Tibial artery (tissue), 4 donors: ENCODE results near the gene EXOC3L2.

ENCODE experiments used
- DNase-seq, 2 donors: peaks; one replicate each; pipeline ENCODE4 v3.0.0-alpha.2; 2019
- H3K27ac ChIP-seq, 2 donors: fragments of 200-600 bp; sonication (generic) in 1 of 2; 1 replicate in 1 of 2; 2 replicates in 1 of 2; pipeline ENCODE4 v1.5.1; 2018 to 2019; ENCODE audit warnings: mild to moderate bottlenecking in 1 of 2
- H3K27me3 ChIP-seq, 2 donors: fragments of 200-600 bp; sonication (generic) in 1 of 2; one replicate each; pipeline versions ENCODE4 v1.5.1 to v1.6.0; 2016 to 2019
- H3K36me3 ChIP-seq, 3 donors: fragments of 200-600 bp; sonication (generic) in 2 of 3; one replicate each; pipeline ENCODE4 v1.5.1; 2016 to 2019; ENCODE audit warnings: mild to moderate bottlenecking in 2 of 3
- H3K4me1 ChIP-seq, 4 donors: fragments of 200-600 bp; sonication (generic) in 2 of 4; 1 replicate in 3 of 4; 2 replicates in 1 of 4; pipeline ENCODE4 v1.5.1; 2016 to 2019
- H3K4me3 ChIP-seq, 2 donors: fragments of 200-600 bp; sonication (generic) in 1 of 2; 1 replicate in 1 of 2; 2 replicates in 1 of 2; pipeline ENCODE4 v1.5.1; 2018 to 2019; ENCODE audit warnings: mild to moderate bottlenecking in 2 of 2
- H3K9me3 ChIP-seq, 3 donors: fragments of 200-600 bp; sonication (generic) in 1 of 3; one replicate each; pipeline ENCODE4 v1.5.1; 2016 to 2019
- CTCF ChIP-seq, 2 experiments: fragments of 200-600 bp in 1 of 2; fragments of 450-650 bp in 1 of 2; IDR thresholded peaks; one replicate each; pipeline ENCODE4 v1.5.1; 2017 to 2019; ENCODE audit warnings: antibody characterized with exemption in 2 of 2, mild to moderate bottlenecking in 1 of 2, moderate library complexity in 1 of 2
- intact Hi-C: fragments of 100-400 bp; cut with DNase I; formaldehyde crosslinking; loops from one replicate; pipeline ENCODE4 v1.15.0; 2023; ENCODE audit warnings: low total_unique reads

The EXOC3L2 gene

DNA sequence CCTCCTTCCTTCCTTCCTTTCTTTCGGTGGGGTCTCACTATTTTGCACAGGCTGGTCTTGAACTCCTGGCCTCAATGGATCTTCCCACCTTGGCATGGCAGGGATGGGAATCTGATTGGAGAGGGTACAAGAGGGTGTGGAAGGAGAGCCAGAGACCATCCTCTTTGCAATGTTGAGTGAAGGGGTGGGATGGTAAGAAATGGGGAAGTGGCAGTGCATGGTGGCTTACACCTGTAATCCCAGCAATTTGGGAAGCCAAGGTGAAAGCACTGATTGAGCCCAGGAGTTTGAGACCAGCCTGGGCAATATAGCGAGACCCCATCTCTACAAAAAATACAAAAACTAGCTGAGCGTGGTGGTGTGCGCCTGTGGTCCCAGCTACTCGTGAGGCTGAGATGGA, 61.1 kb downstream of the EXOC3L2 start:
- DNase-seq, result no peak
- TF ChIP-seq CTCF (IDR thresholded peaks at IDR 0.05), result no peak
- intact Hi-C loops, result no loop called here
- Histone ChIP-seq H3K27ac (no peak overlapping the region), H3K9me3 (no peaks in the 10 kb centered on the region), H3K4me3 (no peak overlapping the region), H3K4me1 (peaks cover 0 to 26% (median 21%) of the 10 kb centered on the region in 4 donors), H3K27me3 (no peaks in the 10 kb centered on the region), H3K36me3 (peaks cover 5 to 22% (median 7%) of the 10 kb centered on the region in 3 donors)

GRCh38 chr19:45182758-45183157, 62.4 kb downstream of the EXOC3L2 start:
- no peak for DNase-seq
- Histone ChIP-seq H3K4me3 (no peak overlapping the region), H3K4me1 (peaks cover 0 to 27% (median 21%) of the 10 kb centered on the region in 4 donors), H3K36me3 (peaks cover 5 to 22% (median 7%) of the 10 kb centered on the region in 3 donors), H3K9me3 (no peaks in the 10 kb centered on the region), H3K27ac (no peak overlapping the region), H3K27me3 (no peaks in the 10 kb centered on the region)
- intact Hi-C loops, result no loop called here
- no peak for TF ChIP-seq CTCF (IDR thresholded peaks at IDR 0.05)

DNA sequence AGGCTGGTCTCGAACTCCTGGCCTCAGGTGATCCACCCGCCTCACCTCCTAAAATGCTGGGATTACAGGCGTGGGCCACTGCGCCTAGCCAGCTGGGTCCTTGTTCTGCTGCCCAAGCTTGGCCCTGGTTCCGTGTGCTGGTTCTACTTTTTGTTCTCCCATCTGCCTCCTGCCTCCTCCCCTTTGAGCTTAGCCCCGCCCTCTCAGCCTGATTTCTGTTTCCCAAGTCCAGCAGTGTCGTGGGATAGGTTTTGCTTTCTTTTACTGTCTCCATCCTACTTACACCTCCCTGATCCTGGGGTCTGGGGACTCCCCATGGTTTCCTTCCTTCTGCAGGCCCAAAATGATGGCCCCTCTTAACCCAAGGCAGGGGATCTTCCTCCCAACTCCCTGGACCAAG, 64.3 kb downstream of the EXOC3L2 start:
- H3K27ac ChIP-seq, result no peak overlapping the region
- peaks cover 0 to 36% (median 29%) of the 10 kb centered on the region in 4 donors for H3K4me1 ChIP-seq
- intact Hi-C loops, result no loop called here
- no peaks in the 10 kb centered on the region for H3K27me3 ChIP-seq
- H3K36me3 ChIP-seq, result peaks cover 5 to 22% (median 7%) of the 10 kb centered on the region in 3 donors
- no peaks in the 10 kb centered on the region for H3K9me3 ChIP-seq
- no peak for DNase-seq
- no peak for TF ChIP-seq CTCF (IDR thresholded peaks at IDR 0.05)
- no peak overlapping the region for H3K4me3 ChIP-seq

- intact Hi-C loops, result no loop called here
- TF ChIP-seq CTCF (IDR thresholded peaks at IDR 0.05), result no peak
- Histone ChIP-seq H3K9me3 (no peaks in the 10 kb centered on the region), H3K4me3 (peak overlapping the region; percentile 73 to 81), H3K4me1 (peaks cover 0 to 36% (median 29%) of the 10 kb centered on the region in 4 donors), H3K27me3 (no peaks in the 10 kb centered on the region), H3K27ac (peak overlapping the region; percentile 90 to 99), H3K36me3 (peaks cover 5 to 18% (median 7%) of the 10 kb centered on the region in 3 donors)
- DNase-seq, result no peak
Observed at GRCh38 chr19:45179892-45180370, 65.3 kb downstream of the EXOC3L2 start.

GRCh38 chr19:45179072-45179891, 65.9 kb downstream of the EXOC3L2 start:
- Histone ChIP-seq H3K4me3 (peak overlapping the region; percentile 73 to 81), H3K27me3 (no peaks in the 10 kb centered on the region), H3K4me1 (peaks cover 0 to 36% (median 29%) of the 10 kb centered on the region in 4 donors), H3K27ac (peak overlapping the region; percentile 90 to 99), H3K36me3 (peaks cover 5 to 18% (median 7%) of the 10 kb centered on the region in 3 donors), H3K9me3 (no peaks in the 10 kb centered on the region)
- DNase-seq, result no peak
- intact Hi-C loops, result no loop called here
- no peak for TF ChIP-seq CTCF (IDR thresholded peaks at IDR 0.05)
